Endothelial cell of umbilical vein (primary cell): ENCODE measurements around the gene ZNF503. TPM values are rescaled to one million over a fixed set of nuclear protein-coding genes. Genes with fewer than 3 reads are reported as not detected.

ENCODE experiments used
- BruUV-seq: library from RNA; stranded (reverse); fragments of 400-500 nt; replicated peaks from 2 replicates; lab custom pipeline; 2021; lab: Mats Ljungman, UMichigan
- CTCF ChIA-PET: fragments of 300-600, 350-600 bp; sonication (Branson Sonifier 250); formaldehyde crosslinking; loops from one replicate; lab custom pipeline; 2021; ENCODE audit warnings: antibody characterized with exemption, inconsistent platforms; lab: Charles Lee
- POLR2A ChIA-PET: fragments of 300-600, 350-600 bp; sonication (Branson Sonifier 250); formaldehyde crosslinking; loops from one replicate; lab custom pipeline; 2021; ENCODE audit warnings: antibody characterized with exemption, inconsistent platforms; lab: Charles Lee
- DNase-seq: peaks from one replicate; pipeline ENCODE4 v3.0.0-alpha.2; 2011; ENCODE audit warnings: low read depth, low spot score
- FAIRE-seq: peaks from 2 replicates; lab custom pipeline; 2011; peaks lifted over from hg19 to GRCh38; lab: Jason Lieb, UNC
- H2AFZ ChIP-seq: 2 replicates; pipeline ENCODE4 v1.6.0; 2012; ENCODE audit warnings: low read depth, low read length, control low read depth, inconsistent platforms
- H3K27ac ChIP-seq: 2 replicates; pipeline ENCODE4 v1.5.1; 2011; ENCODE audit warnings: low read depth, mild to moderate bottlenecking, control low read depth, low read length, moderate library complexity; ENCODE audit not compliant: insufficient read depth
- H3K27me3 ChIP-seq, 2 experiments: 2 replicates each; pipeline versions ENCODE4 v1.6.0 to v1.6.1; 2011; ENCODE audit warnings: low read length in 2 of 2, mixed read lengths in 1 of 2; ENCODE audit not compliant: control insufficient read depth in 2 of 2, insufficient read depth in 2 of 2
- H3K36me3 ChIP-seq, 2 experiments: 2 replicates in 1 of 2; 3 replicates in 1 of 2; pipeline ENCODE4 v1.5.1; 2011; ENCODE audit warnings: low read length in 2 of 2, mild to moderate bottlenecking in 1 of 2, moderate library complexity in 1 of 2; ENCODE audit not compliant: control insufficient read depth in 2 of 2, insufficient read depth in 2 of 2; ENCODE audit errors: extremely low read depth in 1 of 2
- H3K4me1 ChIP-seq: 3 replicates; pipeline ENCODE4 v1.5.1; 2011; ENCODE audit warnings: mild to moderate bottlenecking, low read length; ENCODE audit not compliant: control insufficient read depth, insufficient read depth; ENCODE audit errors: extremely low read depth
- H3K4me2 ChIP-seq: 2 replicates; pipeline ENCODE4 v1.6.1; 2011; ENCODE audit warnings: low read length, control low read depth, mixed read lengths; ENCODE audit not compliant: insufficient read depth
- H3K4me3 ChIP-seq, 3 experiments: fragments of 200-600 bp in 1 of 3; sonication (generic), shearing (Covaris generic) in 1 of 3; replicated peaks in 1 of 3; 2 replicates each; pipeline ENCODE4 v1.5.1; 2011 to 2016; ENCODE audit warnings: control low read depth in 3 of 3, low read length in 3 of 3, mild to moderate bottlenecking in 2 of 3, inconsistent platforms in 1 of 3, low read depth in 1 of 3, moderate library complexity in 1 of 3; ENCODE audit not compliant: insufficient read depth in 1 of 3
- H3K79me2 ChIP-seq: 2 replicates; pipeline ENCODE4 v1.6.0; 2012; ENCODE audit warnings: low read length, inconsistent platforms; ENCODE audit not compliant: control insufficient read depth, insufficient read depth
- H3K9ac ChIP-seq: replicated peaks from 2 replicates; pipeline ENCODE3; 2011; ENCODE audit warnings: low read length, control low read depth; ENCODE audit not compliant: insufficient read depth; ENCODE audit errors: extremely low read depth
- H3K9me1 ChIP-seq: replicated peaks from 3 replicates; pipeline ENCODE4 v1.6.0; 2011; ENCODE audit warnings: mild to moderate bottlenecking, low read length; ENCODE audit not compliant: control insufficient read depth, insufficient read depth; ENCODE audit errors: extremely low read depth
- H3K9me3 ChIP-seq: replicated peaks from 2 replicates; pipeline ENCODE4 v1.5.1; 2012; ENCODE audit warnings: low read length, inconsistent platforms; ENCODE audit not compliant: control insufficient read depth, insufficient read depth
- H4K20me1 ChIP-seq: replicated peaks from 2 replicates; pipeline ENCODE3; 2011; ENCODE audit warnings: mild to moderate bottlenecking, low read length; ENCODE audit not compliant: control insufficient read depth, insufficient read depth; ENCODE audit errors: extremely low read depth
- EZH2 ChIP-seq: IDR thresholded peaks from 2 replicates; pipeline ENCODE4 v1.6.1; 2012; ENCODE audit warnings: borderline replicate concordance, low read depth, mild to moderate bottlenecking, moderate library complexity, low read length, inconsistent platforms; ENCODE audit not compliant: severe bottlenecking
- FOS ChIP-seq: IDR thresholded peaks from 2 replicates; pipeline ENCODE4 v1.6.1; 2011; ENCODE audit warnings: mild to moderate bottlenecking, low read length, moderate library complexity, borderline replicate concordance; ENCODE audit not compliant: insufficient read depth
- GATA2 ChIP-seq: IDR thresholded peaks from 2 replicates; pipeline ENCODE4 v1.7.0; 2011; ENCODE audit warnings: low read depth, mild to moderate bottlenecking, moderate library complexity, mixed read lengths, low read length; ENCODE audit not compliant: insufficient read length, insufficient read depth
- JUN ChIP-seq: IDR thresholded peaks from 2 replicates; pipeline ENCODE4 v1.6.1; 2011; ENCODE audit warnings: borderline replicate concordance, low read depth; ENCODE audit not compliant: insufficient read length, insufficient read depth
- MYC ChIP-seq: IDR thresholded peaks from one replicate; pipeline ENCODE4 v1.6.1; 2011; ENCODE audit warnings: mild to moderate bottlenecking, low read depth, low read length
- POLR2A ChIP-seq: IDR thresholded peaks from 2 replicates; pipeline ENCODE4 v1.6.1; 2012; ENCODE audit warnings: low read depth, mild to moderate bottlenecking, control low read depth, low read length
- POLR2AphosphoS5 ChIP-seq: IDR thresholded peaks from 2 replicates; pipeline ENCODE4 v1.6.1; 2012; ENCODE audit warnings: low read depth, mild to moderate bottlenecking, control low read depth, low read length, moderate library complexity; ENCODE audit not compliant: insufficient read depth
- dilution Hi-C: fragments of 300-500 bp; cut with MboI; formaldehyde crosslinking; loops from one replicate; pipeline ENCODE4 v1.15.0; 2019; ENCODE audit warnings: low sequenced_read_pairs; ENCODE audit not compliant: extremely low pct_ligation_motif_present
- intact Hi-C: fragments of 100-400 bp; cut with micrococcal nuclease; formaldehyde crosslinking; loops from one replicate; pipeline ENCODE4 v1.10.0; 2022
- polyA plus RNA-seq, 4 experiments: library from polyadenylated mRNA; depleted of rRNA in 3 of 4; stranded (reverse) in 3 of 4; unstranded in 1 of 4; fragments of >200 nt; gene quantifications; 2 replicates each; pipeline versions ENCODE4 v1.2.1 to v1.2.3, GENCODE V29; 2011 to 2012; ENCODE audit warnings: missing spikeins in 1 of 4
- total RNA-seq: library from RNA; stranded (reverse); gene quantifications from 2 replicates; pipeline ENCODE4 v1.2.3, GENCODE V29; 2021
- TF ChIP-seq, protein P1 (sequence below), 2 donors: IDR thresholded peaks; 1 replicate in 1 of 2; 2 replicates in 1 of 2; pipeline ENCODE4 v1.5.1; 2011; ENCODE audit warnings: low read length in 2 of 2, mild to moderate bottlenecking in 2 of 2, moderate library complexity in 2 of 2, control low read depth in 1 of 2, inconsistent platforms in 1 of 2, low read depth in 1 of 2; ENCODE audit not compliant: insufficient read depth in 1 of 2; ENCODE audit errors: extremely low read depth in 1 of 2
- TF ChIP-seq, protein P2 (sequence below): IDR thresholded peaks from 2 replicates; pipeline ENCODE4 v1.6.1; 2011; ENCODE audit not compliant: insufficient read depth, insufficient read length

Gene ZNF503
- total and polyA plus RNA-seq, 2 donors (not counting 3 experiments of a cell fraction or from before 2014, with no cell fraction given) = 0.58 to 2.2 TPM

DNA sequence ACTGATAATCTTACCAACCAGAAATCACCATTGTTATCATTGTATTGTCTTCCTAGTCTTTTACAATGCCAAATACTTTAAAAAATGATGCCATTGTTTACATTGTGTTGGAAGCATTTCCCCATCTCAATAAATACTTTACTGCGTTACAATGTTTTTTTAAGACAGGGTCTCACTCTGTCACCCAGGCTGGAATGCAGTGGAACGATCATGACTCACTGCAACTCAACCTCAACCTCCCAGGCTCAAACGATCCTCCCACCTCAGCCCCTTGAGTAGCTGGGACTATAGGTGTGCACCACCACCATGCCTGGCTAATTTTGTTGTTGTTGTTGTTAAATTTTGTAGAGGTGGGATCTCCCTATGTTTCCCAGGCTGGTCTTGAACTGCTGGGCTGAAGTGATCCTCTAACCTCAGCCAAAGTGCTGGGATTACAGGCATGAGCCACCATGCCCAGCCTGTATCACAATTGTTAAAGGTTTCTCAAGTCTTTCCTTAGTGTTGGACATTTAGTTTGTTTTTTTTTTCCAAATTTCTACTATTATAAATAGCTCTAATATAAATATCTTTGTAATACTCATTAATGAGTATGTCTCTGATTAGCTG is 43.3 kb upstream of the ZNF503 start:
- Histone ChIP-seq H2AFZ (no peak overlapping the region), H3K4me1 (no peaks in the 10 kb centered on the region), H4K20me1 (no peaks in the 10 kb centered on the region), H3K4me3 (no peak overlapping the region), H3K79me2 (no peaks in the 10 kb centered on the region), H3K27ac (no peak overlapping the region), H3K4me2 (no peak overlapping the region), H3K9me3 (no peaks in the 10 kb centered on the region), H3K9ac (no peak overlapping the region), H3K36me3 (no peaks in the 10 kb centered on the region), H3K27me3 (no peaks in the 10 kb centered on the region), H3K9me1 (no peaks in the 10 kb centered on the region)
- intact Hi-C loops (no loop called here), dilution Hi-C loops (no loop called here)
- no TSS peak for BruUV-seq
- CTCF ChIA-PET = interaction anchor here (1.3 kb wide), 1 partner anchor 14 kb away, joined by 4 read pairs; no protein-coding TSS in a partner anchor
- TF ChIP-seq, protein P1, sequence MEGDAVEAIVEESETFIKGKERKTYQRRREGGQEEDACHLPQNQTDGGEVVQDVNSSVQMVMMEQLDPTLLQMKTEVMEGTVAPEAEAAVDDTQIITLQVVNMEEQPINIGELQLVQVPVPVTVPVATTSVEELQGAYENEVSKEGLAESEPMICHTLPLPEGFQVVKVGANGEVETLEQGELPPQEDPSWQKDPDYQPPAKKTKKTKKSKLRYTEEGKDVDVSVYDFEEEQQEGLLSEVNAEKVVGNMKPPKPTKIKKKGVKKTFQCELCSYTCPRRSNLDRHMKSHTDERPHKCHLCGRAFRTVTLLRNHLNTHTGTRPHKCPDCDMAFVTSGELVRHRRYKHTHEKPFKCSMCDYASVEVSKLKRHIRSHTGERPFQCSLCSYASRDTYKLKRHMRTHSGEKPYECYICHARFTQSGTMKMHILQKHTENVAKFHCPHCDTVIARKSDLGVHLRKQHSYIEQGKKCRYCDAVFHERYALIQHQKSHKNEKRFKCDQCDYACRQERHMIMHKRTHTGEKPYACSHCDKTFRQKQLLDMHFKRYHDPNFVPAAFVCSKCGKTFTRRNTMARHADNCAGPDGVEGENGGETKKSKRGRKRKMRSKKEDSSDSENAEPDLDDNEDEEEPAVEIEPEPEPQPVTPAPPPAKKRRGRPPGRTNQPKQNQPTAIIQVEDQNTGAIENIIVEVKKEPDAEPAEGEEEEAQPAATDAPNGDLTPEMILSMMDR (IDR thresholded peaks at IDR 0.05; ENCODE audit: extremely low read depth in 1 of 2, insufficient read depth in 1 of 2, low read depth in 1 of 2, low read length in 2 of 2) = no peak
- no peak for TF ChIP-seq POLR2A
- no peak for TF ChIP-seq MYC
- TF ChIP-seq, protein P2, sequence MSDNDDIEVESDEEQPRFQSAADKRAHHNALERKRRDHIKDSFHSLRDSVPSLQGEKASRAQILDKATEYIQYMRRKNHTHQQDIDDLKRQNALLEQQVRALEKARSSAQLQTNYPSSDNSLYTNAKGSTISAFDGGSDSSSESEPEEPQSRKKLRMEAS = no peak
- no peak for TF ChIP-seq GATA2
- TF ChIP-seq POLR2AphosphoS5 = no peak
- TF ChIP-seq EZH2 = no peak
- no peak for TF ChIP-seq FOS
- no peak for TF ChIP-seq JUN
- FAIRE-seq (no peak), DNase-seq (no peak)
- POLR2A ChIA-PET = no interaction called here
